DOHH2 (cell line): ENCODE data around the gene SRMS.

ENCODE experiments used
- H3F3A ChIP-seq: fragments of 200-600 bp; sonication (generic), shearing (Covaris generic); 2 replicates; pipeline ENCODE4 v1.6.0; 2016; ENCODE audit warnings: antibody characterized with exemption, mild to moderate bottlenecking; ENCODE audit not compliant: control insufficient read depth, insufficient read depth
- H3K27ac ChIP-seq: fragments of 200-600 bp; sonication (generic); 2 replicates; pipeline ENCODE4 v1.5.1; 2014; ENCODE audit warnings: low read depth, mild to moderate bottlenecking, low read length, moderate library complexity
- H3K27me3 ChIP-seq: fragments of 200-600 bp; sonication (generic); 2 replicates; pipeline ENCODE4 v1.6.1; 2014; ENCODE audit warnings: mild to moderate bottlenecking, low read length, mixed read lengths; ENCODE audit not compliant: control insufficient read depth
- H3K36me3 ChIP-seq: fragments of 200-600 bp; sonication (generic); 2 replicates; pipeline ENCODE4 v1.6.1; 2014; ENCODE audit warnings: mild to moderate bottlenecking, low read length, moderate library complexity, mixed read lengths; ENCODE audit not compliant: control insufficient read depth
- H3K4me1 ChIP-seq: fragments of 200-600 bp; sonication (generic); 2 replicates; pipeline ENCODE4 v1.6.1; 2014; ENCODE audit warnings: mild to moderate bottlenecking, low read length, mixed read lengths; ENCODE audit not compliant: control insufficient read depth
- H3K4me2 ChIP-seq: fragments of 200-600 bp; sonication (generic); 2 replicates; pipeline ENCODE4 v1.6.0; 2014; ENCODE audit warnings: mild to moderate bottlenecking, low read length, moderate library complexity
- H3K4me3 ChIP-seq: fragments of 200-600 bp; sonication (generic); 2 replicates; pipeline ENCODE4 v1.5.1; 2014; ENCODE audit warnings: mild to moderate bottlenecking, low read length, mixed read lengths
- H3K79me2 ChIP-seq: fragments of 200-600 bp; sonication (generic); 2 replicates; pipeline ENCODE4 v1.6.1; 2014; ENCODE audit warnings: mild to moderate bottlenecking, low read length, mixed read lengths; ENCODE audit not compliant: control insufficient read depth
- H3K9me2 ChIP-seq: fragments of 200-600 bp; sonication (generic); replicated peaks from 2 replicates; pipeline ENCODE4 v1.6.1; 2014; ENCODE audit warnings: mild to moderate bottlenecking, low read length, mixed read lengths; ENCODE audit not compliant: control insufficient read depth
- H3K9me3 ChIP-seq: fragments of 200-600 bp; sonication (generic); 2 replicates; pipeline ENCODE4 v1.6.1; 2014; ENCODE audit warnings: antibody characterized with exemption, low read length, mixed read lengths; ENCODE audit not compliant: control insufficient read depth, insufficient read depth
- H4K20me1 ChIP-seq: fragments of 200-600 bp; sonication (generic); 2 replicates; pipeline ENCODE4 v1.6.0; 2014; ENCODE audit warnings: low read depth, mild to moderate bottlenecking, antibody characterized with exemption, low read length, moderate library complexity; ENCODE audit not compliant: control insufficient read depth, insufficient read depth
- EZH2phosphoT487 ChIP-seq: fragments of 200-600 bp; sonication (generic); IDR thresholded peaks from 2 replicates; pipeline ENCODE4 v1.6.1; 2017; ENCODE audit warnings: borderline replicate concordance, mild to moderate bottlenecking, antibody characterized with exemption, low read length, moderate library complexity, mixed read lengths
- TF ChIP-seq, protein P1 (sequence below): fragments of 200-600 bp; sonication (generic); IDR thresholded peaks from one replicate; pipeline ENCODE4 v1.5.1; 2014; ENCODE audit warnings: antibody characterized with exemption, mild to moderate bottlenecking, low read depth, low read length; ENCODE audit not compliant: poor library complexity, severe bottlenecking

SRMS gene

DNA sequence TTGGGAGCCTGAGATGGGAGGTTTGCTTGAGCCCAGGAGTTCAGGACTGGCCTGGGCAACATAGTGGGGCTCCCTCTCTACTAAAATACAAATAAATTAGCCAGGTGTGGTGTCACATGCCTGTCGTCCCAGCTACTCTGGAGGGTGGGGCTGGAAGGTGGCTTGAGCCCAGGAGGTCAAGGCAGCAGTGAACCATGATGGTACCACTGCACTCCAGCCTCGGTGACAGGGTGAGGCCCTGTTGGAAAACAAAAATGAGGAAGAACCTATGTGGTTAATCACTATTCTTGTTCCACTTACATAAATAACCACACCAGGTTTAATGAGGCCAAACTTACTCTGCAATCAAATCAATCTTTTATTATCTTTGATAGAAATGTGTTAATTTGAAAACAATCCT lies 21.6 kb downstream of the SRMS start:
- Histone ChIP-seq H3F3A (peaks cover 9% of the 10 kb centered on the region), H3K9me3 (peaks cover 5% of the 10 kb centered on the region; the same call in 1 of the 2 replicates), H3K4me2 (no peak overlapping the region), H3K4me3 (no peak overlapping the region), H3K9me2 (no peaks in the 10 kb centered on the region), H4K20me1 (peaks cover 14% of the 10 kb centered on the region), H3K27ac (no peak overlapping the region), H3K4me1 (peaks cover 10% of the 10 kb centered on the region), H3K36me3 (peaks cover 22% of the 10 kb centered on the region), H3K79me2 (peaks cover 13% of the 10 kb centered on the region), H3K27me3 (peaks cover 20% of the 10 kb centered on the region)
- TF ChIP-seq, protein P1, sequence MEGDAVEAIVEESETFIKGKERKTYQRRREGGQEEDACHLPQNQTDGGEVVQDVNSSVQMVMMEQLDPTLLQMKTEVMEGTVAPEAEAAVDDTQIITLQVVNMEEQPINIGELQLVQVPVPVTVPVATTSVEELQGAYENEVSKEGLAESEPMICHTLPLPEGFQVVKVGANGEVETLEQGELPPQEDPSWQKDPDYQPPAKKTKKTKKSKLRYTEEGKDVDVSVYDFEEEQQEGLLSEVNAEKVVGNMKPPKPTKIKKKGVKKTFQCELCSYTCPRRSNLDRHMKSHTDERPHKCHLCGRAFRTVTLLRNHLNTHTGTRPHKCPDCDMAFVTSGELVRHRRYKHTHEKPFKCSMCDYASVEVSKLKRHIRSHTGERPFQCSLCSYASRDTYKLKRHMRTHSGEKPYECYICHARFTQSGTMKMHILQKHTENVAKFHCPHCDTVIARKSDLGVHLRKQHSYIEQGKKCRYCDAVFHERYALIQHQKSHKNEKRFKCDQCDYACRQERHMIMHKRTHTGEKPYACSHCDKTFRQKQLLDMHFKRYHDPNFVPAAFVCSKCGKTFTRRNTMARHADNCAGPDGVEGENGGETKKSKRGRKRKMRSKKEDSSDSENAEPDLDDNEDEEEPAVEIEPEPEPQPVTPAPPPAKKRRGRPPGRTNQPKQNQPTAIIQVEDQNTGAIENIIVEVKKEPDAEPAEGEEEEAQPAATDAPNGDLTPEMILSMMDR, result no peak
- no peak for TF ChIP-seq EZH2phosphoT487

DNA sequence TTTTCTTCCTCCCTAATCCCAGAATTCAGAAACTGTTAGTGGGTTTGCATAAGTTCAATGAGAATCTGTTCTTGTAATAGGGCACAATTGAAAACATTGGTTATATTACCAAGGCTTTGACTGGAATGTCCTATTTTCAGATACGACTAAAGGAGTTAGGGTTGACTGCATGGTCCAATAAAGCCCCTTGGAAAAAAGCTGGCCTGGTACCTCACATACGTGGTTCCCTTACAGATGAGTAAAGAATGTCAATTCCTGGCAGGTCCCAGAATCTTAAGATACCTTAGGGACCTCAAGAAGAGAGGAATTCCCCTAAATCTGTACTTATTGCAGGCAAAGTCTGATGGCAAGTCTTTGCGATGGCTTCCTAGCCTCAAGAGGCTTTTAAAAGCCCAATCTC lies 22.4 kb downstream of the SRMS start:
- peaks cover 5% of the 10 kb centered on the region; the same call in 1 of the 2 replicates for H3K9me3 ChIP-seq
- H3K36me3 ChIP-seq, result peaks cover 22% of the 10 kb centered on the region
- H3K27ac ChIP-seq, result no peak overlapping the region
- TF ChIP-seq EZH2phosphoT487, result no peak
- TF ChIP-seq, protein P1, result no peak
- H3K4me2 ChIP-seq, result no peak overlapping the region
- H3K27me3 ChIP-seq, result peaks cover 20% of the 10 kb centered on the region
- peaks cover 9% of the 10 kb centered on the region for H3F3A ChIP-seq
- H3K9me2 ChIP-seq, result no peaks in the 10 kb centered on the region
- H3K4me3 ChIP-seq, result no peak overlapping the region
- H3K4me1 ChIP-seq, result peaks cover 11% of the 10 kb centered on the region
- peaks cover 14% of the 10 kb centered on the region for H4K20me1 ChIP-seq
- peaks cover 13% of the 10 kb centered on the region for H3K79me2 ChIP-seq

DNA sequence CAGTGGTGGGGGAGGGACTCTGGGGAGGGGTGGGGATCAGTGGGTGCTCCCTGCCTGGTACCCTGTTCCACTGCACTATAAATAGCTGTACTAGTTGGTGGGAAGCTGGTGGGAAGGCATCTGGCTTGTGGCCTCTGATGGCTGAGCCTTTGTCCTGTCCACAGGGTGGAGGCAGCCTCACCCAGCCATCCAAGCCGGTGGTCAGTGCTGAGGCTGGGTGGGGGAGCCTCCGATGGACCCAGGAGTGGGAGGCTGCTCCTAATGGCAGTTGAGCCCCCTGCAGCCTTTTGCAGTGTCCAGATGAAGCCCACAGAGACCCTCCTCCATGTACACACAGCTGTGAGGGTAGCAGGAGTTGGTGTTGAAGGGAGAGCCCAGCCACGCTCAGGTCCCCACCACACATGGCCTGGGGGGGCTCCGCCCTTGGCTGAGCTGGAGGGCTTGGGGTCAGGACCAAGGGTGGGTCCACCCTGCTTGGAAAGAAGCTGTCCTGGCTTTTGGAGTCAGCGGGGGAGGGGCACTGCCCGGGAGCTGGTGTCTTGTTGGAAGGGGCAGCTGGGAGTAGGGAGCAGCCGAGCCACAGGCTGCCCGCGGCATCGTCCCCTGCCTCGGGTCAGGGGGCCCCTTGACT lies 24.5 kb downstream of the SRMS start:
- no peak overlapping the region for H3K27ac ChIP-seq
- peaks cover 9% of the 10 kb centered on the region for H3F3A ChIP-seq
- H3K4me1 ChIP-seq, result peaks cover 18% of the 10 kb centered on the region
- peaks cover 13% of the 10 kb centered on the region for H3K79me2 ChIP-seq
- H4K20me1 ChIP-seq, result peaks cover 14% of the 10 kb centered on the region
- TF ChIP-seq, protein P1, result no peak
- TF ChIP-seq EZH2phosphoT487, result no peak
- H3K4me2 ChIP-seq, result no peak overlapping the region
- H3K9me3 ChIP-seq, result peaks cover 5% of the 10 kb centered on the region; the same call in 1 of the 2 replicates
- H3K36me3 ChIP-seq, result peaks cover 22% of the 10 kb centered on the region
- H3K27me3 ChIP-seq, result peaks cover 18% of the 10 kb centered on the region
- no peaks in the 10 kb centered on the region for H3K9me2 ChIP-seq
- no peak overlapping the region for H3K4me3 ChIP-seq
